Bladder microvascular endothelial cell (primary cell): Measurements from ENCODE around the gene SUB1. TPM values are rescaled to one million over a fixed set of nuclear protein-coding genes. Genes with fewer than 3 reads are reported as not detected.

Experiments
- total RNA-seq: library from RNA; depleted of rRNA; stranded (reverse); fragments of >200 nt; gene quantifications from 2 replicates; pipeline ENCODE4 v1.2.3, GENCODE V29; 2014

SUB1 gene
- total RNA-seq: 53.7 and 201 TPM in 2 replicates

DNA sequence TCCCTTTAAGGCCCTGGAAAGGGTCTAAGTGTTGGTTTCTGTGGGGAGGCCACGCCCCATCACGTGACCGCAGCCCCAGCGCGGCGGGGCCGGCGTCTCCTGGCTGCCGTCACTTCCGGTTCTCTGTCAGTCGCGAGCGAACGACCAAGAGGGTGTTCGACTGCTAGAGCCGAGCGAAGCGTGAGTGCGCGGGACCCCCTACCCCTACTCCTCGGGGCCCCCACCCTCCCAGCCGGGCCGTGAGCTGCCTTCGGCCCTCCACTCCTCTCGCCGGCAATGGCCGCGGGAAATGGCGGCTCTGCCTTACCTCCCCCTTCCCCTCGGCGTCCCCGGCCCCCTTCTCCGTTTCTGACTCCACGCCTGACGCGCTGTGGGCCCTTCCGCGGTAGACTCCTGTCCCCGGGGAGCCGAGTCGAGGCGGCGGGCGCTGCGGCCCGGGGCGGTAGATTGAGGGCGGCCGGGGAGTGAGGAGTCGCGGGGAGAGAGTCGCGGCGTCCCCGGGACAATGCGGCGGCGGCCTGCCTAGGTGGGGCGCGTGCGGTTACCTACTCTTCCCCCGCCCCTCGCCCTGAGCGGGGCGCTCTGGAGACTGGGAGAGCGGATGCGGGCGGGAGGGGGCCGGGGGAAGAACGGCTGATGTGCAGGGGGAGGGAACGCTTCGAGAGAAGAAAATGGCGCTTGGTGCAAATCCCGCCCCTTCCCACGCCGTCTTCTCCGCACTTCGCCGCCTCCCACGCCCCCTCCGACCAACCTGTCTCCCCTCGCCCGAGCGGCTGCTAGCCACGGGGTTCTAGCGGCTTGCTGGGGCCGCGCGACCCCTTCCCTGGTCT, at the start of gene SUB1:
Gene SUB1, plus strand, starts transcription at position 112 of the 830 bp plus-strand sequence. CDS start 2,956 bp downstream, outside the sequence.

Other genes with a start within 250 kb of the SUB1 start
- 38.0 and 80.2 TPM in 2 replicates for gene ZFR, start 140.8 kb upstream of the SUB1 start, total RNA-seq
- gene NPR3, start 125.8 kb downstream of the SUB1 start, total RNA-seq: 0.13 and 1.3 TPM in 2 replicates